ENCODE measurements around the gene EPHB2. TPM values are rescaled to one million over a fixed set of nuclear protein-coding genes. Genes with fewer than 3 reads are reported as not detected.
"Not testable (repeated sequence)": the region's sequence is repeated elsewhere in the genome, so short reads cannot be mapped to it uniquely, and the experiment has no call there.

Gene EPHB2
- total RNA-seq, 1 donor from 2014 or later: not detected

DNA sequence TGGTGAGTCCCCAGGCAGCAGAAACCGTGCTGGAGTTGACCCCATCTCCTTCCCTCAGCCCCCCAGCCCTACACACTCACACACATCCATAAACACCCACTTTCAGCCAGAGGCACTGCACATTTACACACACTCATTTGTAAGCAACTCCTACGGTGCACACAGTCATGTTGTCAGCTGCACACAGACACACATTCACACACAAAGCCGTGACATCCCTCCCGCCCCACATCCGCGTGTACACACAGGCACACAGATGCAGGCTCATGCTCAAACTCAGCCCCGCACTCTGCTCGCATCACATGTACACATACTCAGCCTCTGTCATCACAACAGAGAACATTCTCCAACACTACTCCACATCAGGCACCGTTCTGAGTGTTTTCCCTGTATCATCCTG is 214.5 kb downstream of the EPHB2 start:
- intact Hi-C loops (cut with micrococcal nuclease): no loop called here
- H3K27ac Mint-ChIP-seq: no peak overlapping the region
- DNase-seq: no peak
- peaks cover 2% of the 10 kb centered on the region for H3K27me3 Mint-ChIP-seq
- H3K36me3 Mint-ChIP-seq (ENCODE audit: low read depth): no peaks in the 10 kb centered on the region
- H3K9me3 Mint-ChIP-seq: no peaks in the 10 kb centered on the region
- H3K4me1 Mint-ChIP-seq: no peaks in the 10 kb centered on the region
- H3K4me3 Mint-ChIP-seq: no peak overlapping the region

DNA sequence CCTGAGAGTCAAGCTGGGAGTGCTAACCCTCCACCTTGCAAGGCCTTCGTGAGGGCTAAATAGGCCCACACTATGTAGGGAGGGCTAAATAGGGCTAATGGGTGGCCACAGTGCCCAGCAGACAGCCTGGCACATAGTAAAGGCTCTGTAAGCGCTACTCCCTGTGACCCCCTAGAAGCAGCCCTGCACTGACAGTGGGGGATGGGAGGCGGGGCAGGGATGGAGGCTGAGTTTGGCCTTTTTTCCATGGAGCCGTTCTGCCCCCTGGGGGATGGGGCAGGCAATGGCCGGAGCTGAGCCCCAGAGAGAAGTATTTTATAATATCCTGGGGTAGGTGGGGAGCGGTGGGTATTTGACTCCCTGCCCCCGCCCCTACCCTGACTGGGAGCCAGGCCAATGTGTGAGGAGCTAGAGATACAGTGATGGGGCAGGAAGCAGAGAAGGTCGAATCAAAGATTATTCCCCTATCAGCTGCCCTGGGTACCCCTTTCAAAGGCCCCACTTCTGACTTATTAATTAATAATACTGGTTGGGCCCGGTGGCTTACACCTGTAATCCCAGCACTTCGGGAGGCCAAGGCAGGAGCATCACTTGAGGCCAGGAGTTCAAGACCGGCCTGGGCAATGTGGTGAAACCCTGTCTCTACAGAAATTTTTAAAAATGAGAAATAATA is 219.7 kb downstream of the EPHB2 start:
- no peaks in the 10 kb centered on the region for H3K36me3 Mint-ChIP-seq (ENCODE audit: low read depth)
- no peak overlapping the region for H3K27ac Mint-ChIP-seq
- intact Hi-C loops (cut with micrococcal nuclease): loop anchor here (2.0 kb wide), 1 partner anchor 226 kb away; no protein-coding TSS in a partner anchor
- H3K4me3 Mint-ChIP-seq: no peak overlapping the region
- H3K9me3 Mint-ChIP-seq: no peaks in the 10 kb centered on the region
- peak; percentile 65 for DNase-seq
- H3K4me1 Mint-ChIP-seq: no peaks in the 10 kb centered on the region
- H3K27me3 Mint-ChIP-seq: peaks cover 2% of the 10 kb centered on the region

DNA sequence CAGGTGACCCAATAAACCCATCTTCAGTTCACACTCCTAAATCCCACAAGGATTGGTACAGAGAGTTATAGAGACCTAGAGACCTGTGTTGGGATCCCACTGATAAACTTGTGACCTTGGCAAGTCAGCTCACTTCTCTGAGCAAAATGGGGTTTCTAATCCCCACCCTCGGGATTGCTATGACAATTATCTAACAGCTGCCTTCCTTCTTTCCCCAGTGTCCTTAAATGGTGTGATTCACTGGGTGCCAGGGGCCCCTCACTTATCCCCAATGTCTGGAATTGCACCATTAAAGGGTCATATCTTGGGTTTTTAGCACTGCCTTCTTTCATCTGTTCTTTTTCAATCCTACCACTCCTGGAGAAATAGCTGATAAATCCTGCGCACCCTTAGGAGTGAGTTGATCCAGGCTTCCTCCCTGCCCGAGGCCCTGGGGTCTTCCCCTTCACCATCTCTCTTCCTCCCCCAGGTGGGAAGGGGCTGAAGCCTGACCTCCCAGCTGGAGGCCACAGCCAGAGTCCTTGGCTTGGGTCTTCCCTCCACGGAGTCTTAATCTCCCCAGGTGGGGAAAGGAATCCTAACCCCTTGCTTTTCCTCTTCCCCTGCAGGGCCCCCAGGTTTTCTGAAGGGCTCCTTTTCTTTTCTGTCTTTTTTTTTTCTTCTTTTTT is 222.3 kb downstream of the EPHB2 start:
- Mint-ChIP-seq H3K4me3 (no peak overlapping the region), H3K4me1 (no peaks in the 10 kb centered on the region), H3K9me3 (no peaks in the 10 kb centered on the region), H3K27ac (no peak overlapping the region), H3K27me3 (peaks cover 2% of the 10 kb centered on the region), H3K36me3 (ENCODE audit: low read depth) (no peaks in the 10 kb centered on the region)
- no peak for DNase-seq
- intact Hi-C loops (cut with micrococcal nuclease): no loop called here

DNA sequence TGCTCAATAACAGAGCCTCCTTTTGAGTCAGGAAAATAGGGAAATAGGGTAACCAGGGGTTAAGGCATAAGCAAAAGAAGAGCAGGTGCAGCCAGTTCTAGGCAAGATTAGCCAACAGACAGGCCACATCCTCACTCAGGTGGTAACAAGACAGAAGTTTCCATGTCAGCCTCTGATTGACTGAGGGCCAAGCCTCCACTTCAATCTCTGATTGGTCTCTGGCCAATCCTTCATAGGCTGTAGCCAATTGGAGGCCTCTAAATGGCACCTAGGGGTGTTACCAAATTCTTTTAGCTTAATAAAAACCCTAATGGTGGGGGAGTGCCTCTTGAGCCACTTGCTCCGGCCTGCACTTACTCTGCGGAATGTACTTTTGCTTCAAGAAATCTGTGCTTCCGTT is 224.8 kb downstream of the EPHB2 start:
- H3K27ac Mint-ChIP-seq: no peak overlapping the region
- H3K4me3 Mint-ChIP-seq: no peak overlapping the region
- intact Hi-C loops (cut with micrococcal nuclease): no loop called here
- peaks cover 3% of the 10 kb centered on the region for H3K9me3 Mint-ChIP-seq
- no peak for DNase-seq
- peaks cover 5% of the 10 kb centered on the region for H3K27me3 Mint-ChIP-seq
- H3K4me1 Mint-ChIP-seq: no peaks in the 10 kb centered on the region
- no peaks in the 10 kb centered on the region for H3K36me3 Mint-ChIP-seq (ENCODE audit: low read depth)

DNA sequence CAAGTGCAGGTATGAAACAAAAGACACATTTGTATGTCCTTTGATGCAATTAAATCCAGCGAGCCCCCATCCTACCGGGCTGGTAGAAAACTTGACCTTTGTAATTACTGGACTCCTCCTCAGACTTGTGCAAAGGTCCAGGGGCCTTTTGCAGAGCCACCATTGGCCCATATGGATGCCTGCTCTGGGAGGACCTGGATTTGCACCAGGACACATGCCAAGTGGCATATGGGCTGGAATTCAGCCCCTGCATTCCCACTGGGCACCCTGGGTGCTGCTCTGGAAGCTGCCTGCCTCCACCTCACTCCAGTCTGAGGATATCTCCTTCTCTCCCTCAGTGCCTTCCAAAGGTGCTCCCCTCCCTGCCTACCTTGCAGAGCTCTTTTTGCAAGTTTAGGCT is 226.0 kb downstream of the EPHB2 start:
- intact Hi-C loops (cut with micrococcal nuclease): no loop called here
- H3K9me3 Mint-ChIP-seq: peaks cover 8% of the 10 kb centered on the region
- no peak overlapping the region for H3K4me3 Mint-ChIP-seq
- peaks cover 5% of the 10 kb centered on the region for H3K27me3 Mint-ChIP-seq
- H3K27ac Mint-ChIP-seq: no peak overlapping the region
- no peaks in the 10 kb centered on the region for H3K36me3 Mint-ChIP-seq (ENCODE audit: low read depth)
- DNase-seq: no peak
- no peaks in the 10 kb centered on the region for H3K4me1 Mint-ChIP-seq

DNA sequence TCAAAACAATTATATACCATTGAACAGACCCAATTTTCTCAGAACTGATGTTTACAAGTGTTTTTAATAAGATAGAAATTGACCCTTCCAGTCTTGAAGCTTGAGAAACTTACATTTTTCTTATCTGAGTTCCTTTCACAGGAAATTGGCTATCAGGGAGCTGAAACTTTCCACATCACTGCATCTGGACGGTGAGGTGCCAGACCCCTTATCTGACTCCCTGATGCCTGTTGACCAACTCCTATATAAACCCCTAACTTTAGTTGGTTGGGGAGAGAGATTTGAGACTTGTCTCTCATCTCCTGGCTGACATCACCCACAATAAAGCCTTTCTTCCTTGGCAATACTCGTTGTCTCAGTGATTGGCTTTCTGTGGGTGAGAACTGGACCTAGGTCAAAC is 230.6 kb downstream of the EPHB2 start:
- H3K4me3 Mint-ChIP-seq: no peak overlapping the region
- no peak for DNase-seq
- peaks cover 11% of the 10 kb centered on the region for H3K27me3 Mint-ChIP-seq
- intact Hi-C loops (cut with micrococcal nuclease): no loop called here
- H3K9me3 Mint-ChIP-seq: peaks cover 8% of the 10 kb centered on the region
- H3K27ac Mint-ChIP-seq: no peak overlapping the region
- no peaks in the 10 kb centered on the region for H3K36me3 Mint-ChIP-seq (ENCODE audit: low read depth)
- no peaks in the 10 kb centered on the region for H3K4me1 Mint-ChIP-seq

DNA sequence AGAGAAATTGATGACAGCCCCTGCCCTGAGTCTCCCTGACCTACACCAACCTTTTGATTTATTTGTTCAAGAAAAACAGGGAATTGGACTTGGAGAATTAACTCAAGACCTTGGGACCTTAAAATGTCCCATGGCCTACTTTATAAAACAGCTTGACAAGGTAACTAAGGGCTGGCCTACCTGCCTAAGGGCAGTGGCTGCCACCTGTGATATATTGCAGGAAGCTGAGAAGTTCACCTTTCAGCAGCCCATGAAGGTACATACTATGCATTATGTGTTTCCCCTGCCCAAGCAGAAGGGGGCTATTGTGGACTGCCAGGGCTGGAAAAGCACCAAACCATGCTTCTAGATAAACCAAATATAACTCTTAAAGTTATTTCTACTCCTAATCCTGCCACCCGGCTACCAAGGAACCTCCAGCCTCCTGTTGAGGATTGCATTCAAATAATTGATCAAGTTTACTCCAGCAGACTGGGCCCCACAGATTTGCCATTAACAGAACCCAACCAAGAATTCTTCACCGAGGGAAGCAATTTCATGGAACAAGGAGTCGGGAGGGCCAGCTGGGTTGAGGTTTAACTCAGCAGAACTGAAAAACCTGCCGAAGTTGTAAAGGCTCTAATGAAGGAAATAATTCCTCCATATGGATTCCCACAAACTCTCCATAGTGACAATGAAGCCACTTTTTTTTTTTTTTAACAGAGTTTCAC is 233.9 kb downstream of the EPHB2 start:
- Mint-ChIP-seq H3K4me1 (no peaks in the 10 kb centered on the region), H3K27ac (no peak overlapping the region), H3K9me3 (peaks cover 8% of the 10 kb centered on the region), H3K27me3 (peaks cover 21% of the 10 kb centered on the region), H3K4me3 (no peak overlapping the region), H3K36me3 (ENCODE audit: low read depth) (no peaks in the 10 kb centered on the region)
- DNase-seq: no peak
- intact Hi-C loops (cut with micrococcal nuclease): no loop called here

DNA sequence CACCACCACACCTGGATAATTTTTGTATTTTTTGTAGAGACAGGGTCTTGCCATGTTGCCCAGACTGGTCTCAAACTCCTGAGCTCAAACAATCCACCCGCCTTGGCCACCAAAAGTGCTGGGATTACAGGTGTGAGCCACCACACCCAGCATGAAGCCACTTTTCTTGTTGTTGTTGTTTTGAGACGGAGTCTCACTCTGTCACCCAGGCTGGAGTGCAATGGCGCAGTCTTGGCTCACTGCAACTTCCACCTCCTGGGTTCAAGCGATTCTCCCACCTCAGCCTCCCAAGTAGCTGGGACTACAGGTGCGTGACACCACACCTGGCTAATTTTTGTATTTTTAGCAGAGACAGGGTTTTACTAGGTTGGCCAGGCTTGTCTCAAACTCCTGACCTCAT is 234.5 kb downstream of the EPHB2 start:
- H3K9me3 Mint-ChIP-seq; H3K27ac Mint-ChIP-seq; intact Hi-C loops (cut with micrococcal nuclease); H3K36me3 Mint-ChIP-seq (ENCODE audit: low read depth); H3K4me1 Mint-ChIP-seq; H3K4me3 Mint-ChIP-seq; DNase-seq: not testable (repeated sequence)
- H3K27me3 Mint-ChIP-seq: peaks cover 20% of the 10 kb centered on the region

DNA sequence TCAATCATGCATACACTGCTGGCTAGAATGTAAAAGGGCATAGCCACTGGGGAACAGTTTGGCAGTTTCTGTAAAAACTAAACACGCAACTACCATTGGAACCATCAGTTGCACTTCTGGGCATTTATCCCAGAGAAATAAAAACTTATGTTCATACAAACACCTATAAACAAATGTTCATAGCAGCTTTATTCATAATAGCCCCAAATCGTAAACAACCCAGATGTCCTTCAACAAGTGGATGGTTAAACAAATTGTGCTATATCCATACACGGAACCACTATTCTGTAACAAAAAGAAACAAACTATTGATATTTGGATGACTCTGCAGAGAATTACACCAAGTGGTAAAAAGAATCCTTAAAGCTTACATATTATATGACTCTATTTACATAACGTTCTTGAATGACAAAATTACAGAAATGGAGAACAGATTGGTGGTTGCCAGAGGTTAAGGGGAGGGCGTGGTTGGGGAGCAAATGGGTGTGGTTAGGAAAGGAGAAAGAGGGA is 239.2 kb downstream of the EPHB2 start:
- no peak overlapping the region for H3K4me3 Mint-ChIP-seq
- no peaks in the 10 kb centered on the region for H3K4me1 Mint-ChIP-seq
- intact Hi-C loops (cut with micrococcal nuclease): no loop called here
- H3K27me3 Mint-ChIP-seq: peaks cover 31% of the 10 kb centered on the region
- DNase-seq: no peak
- H3K27ac Mint-ChIP-seq: no peak overlapping the region
- H3K9me3 Mint-ChIP-seq: no peaks in the 10 kb centered on the region
- no peaks in the 10 kb centered on the region for H3K36me3 Mint-ChIP-seq (ENCODE audit: low read depth)

DNA sequence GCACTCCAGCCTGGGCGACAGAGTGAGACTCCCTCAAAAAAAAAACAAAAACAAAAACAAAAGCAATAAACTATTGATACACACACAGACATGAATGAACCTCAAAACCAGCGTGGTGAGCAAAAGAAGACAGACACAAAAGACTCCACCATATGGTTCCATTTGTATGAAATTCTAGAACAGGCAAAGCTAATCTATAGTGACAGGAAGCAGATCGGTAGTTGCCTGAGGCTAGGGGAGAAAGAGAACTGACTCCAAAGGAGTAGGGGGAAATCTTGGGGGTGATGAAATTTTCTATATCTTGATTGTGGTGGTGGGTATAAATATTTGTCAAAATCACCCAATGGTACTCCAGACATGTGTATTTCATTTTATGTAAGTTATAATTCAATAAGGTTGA is 241.2 kb downstream of the EPHB2 start:
- DNase-seq: no peak
- no peak overlapping the region for H3K4me3 Mint-ChIP-seq
- H3K4me1 Mint-ChIP-seq: no peaks in the 10 kb centered on the region
- intact Hi-C loops (cut with micrococcal nuclease): no loop called here
- H3K27ac Mint-ChIP-seq: no peak overlapping the region
- peaks cover 36% of the 10 kb centered on the region for H3K27me3 Mint-ChIP-seq
- no peaks in the 10 kb centered on the region for H3K9me3 Mint-ChIP-seq
- H3K36me3 Mint-ChIP-seq (ENCODE audit: low read depth): no peaks in the 10 kb centered on the region

DNA sequence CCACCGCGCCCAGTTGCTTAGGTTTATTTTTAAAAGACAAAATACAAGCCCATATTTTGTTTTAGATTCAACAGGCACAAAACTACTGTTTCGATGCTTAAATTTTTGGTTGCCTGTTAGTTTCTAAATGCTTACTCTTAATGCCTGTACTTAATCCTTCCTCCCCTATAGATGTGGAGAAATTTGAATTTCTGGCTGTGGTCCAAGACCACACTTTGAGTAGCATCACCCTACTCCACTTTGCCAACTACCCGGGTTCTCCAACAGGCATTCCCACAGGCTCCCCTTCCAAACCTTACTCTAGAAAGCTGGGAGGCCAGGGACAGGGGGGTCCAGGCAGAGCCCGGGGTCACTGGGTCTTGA is 242.0 kb downstream of the EPHB2 start:
- Mint-ChIP-seq H3K4me1 (no peaks in the 10 kb centered on the region), H3K27ac (no peak overlapping the region), H3K9me3 (no peaks in the 10 kb centered on the region), H3K4me3 (no peak overlapping the region), H3K36me3 (ENCODE audit: low read depth) (no peaks in the 10 kb centered on the region), H3K27me3 (peaks cover 36% of the 10 kb centered on the region)
- no peak for DNase-seq
- intact Hi-C loops (cut with micrococcal nuclease): no loop called here

DNA sequence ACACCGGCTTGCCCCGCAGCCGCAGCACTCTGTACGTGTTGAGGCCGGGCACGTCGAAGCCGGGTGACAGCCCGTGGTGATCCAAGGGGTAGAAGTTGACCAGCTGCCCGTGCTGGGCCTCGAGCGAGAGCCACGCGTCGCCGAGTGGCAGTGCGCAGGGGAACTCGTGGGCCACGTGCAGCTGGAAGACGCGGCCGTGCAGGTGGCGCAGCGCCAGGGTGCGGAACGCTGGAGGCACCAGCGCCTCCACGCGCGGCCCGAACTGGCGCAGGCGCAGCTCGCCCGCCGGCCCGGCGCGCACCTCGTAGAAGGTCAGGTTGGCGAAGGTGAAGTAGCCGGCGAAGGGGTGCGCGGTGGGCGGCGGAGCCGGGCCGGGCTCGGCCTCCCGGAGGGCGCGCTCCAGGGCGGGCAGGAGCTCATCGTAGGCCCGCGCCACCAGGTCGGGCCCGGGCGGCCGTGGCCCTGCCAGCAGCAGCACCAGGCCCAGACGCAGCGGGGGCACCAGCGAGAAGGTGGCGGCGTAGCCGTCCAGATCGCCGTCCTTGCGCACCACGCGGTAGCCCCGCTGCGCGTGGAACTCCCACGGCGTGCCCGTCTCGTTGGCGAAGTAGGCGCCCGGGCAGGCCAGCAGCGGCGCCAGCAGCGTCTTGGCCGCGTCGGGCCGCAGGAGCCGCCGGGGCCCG is 242.6 kb downstream of the EPHB2 start:
- DNase-seq: no peak
- intact Hi-C loops (cut with micrococcal nuclease): no loop called here
- H3K4me1 Mint-ChIP-seq: no peaks in the 10 kb centered on the region

DNA sequence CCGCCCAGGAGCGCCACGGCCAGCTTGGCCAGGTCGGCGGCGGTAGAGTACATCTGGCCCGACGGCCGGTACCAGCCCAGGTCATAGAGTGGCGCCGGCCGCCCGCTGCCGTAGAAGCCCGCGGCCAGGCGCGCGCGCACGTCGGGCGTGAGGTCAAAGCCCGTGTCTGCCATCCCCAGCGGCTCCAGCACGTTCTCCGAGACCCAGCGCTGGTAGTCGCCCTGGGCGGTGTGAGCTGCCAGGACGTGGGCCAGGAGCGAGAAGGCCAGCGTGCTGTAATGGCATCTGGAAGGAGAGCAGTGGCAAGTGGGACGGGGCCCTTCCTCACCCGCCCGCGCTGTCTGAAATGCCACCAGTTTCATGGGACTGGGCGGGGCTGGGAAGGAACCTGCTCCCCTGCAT is 243.1 kb downstream of the EPHB2 start:
- Mint-ChIP-seq H3K27me3 (peaks cover 30% of the 10 kb centered on the region), H3K27ac (no peak overlapping the region), H3K4me3 (no peak overlapping the region), H3K36me3 (ENCODE audit: low read depth) (no peaks in the 10 kb centered on the region), H3K9me3 (no peaks in the 10 kb centered on the region), H3K4me1 (no peaks in the 10 kb centered on the region)
- intact Hi-C loops (cut with micrococcal nuclease): no loop called here
- DNase-seq: no peak

More for the DNA sequence above, 242.6 kb downstream of the EPHB2 start:
- Mint-ChIP-seq H3K27ac (no peak overlapping the region), H3K27me3 (peaks cover 33% of the 10 kb centered on the region), H3K36me3 (ENCODE audit: low read depth) (no peaks in the 10 kb centered on the region), H3K4me3 (no peak overlapping the region), H3K9me3 (no peaks in the 10 kb centered on the region)

DNA sequence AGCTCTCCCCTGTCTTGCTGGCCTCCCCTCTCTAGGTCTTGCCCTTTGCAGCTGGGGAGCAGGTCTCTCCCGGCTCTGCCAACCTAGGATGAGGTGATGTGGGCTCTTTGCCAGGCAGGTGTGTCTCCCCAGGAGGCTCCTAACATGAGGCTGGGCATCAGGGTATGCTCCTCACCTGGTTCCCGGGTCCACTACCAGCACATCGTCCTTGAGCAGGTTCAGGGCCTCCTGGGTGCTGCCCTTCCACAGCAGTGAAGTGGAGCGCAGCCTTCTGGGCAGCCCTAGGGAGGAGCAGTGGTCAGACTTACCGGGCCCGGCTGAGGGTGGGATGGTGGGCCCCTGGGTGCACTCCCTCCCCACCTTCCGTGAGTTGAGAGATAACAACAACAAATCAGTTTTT is 244.5 kb downstream of the EPHB2 start:
- intact Hi-C loops (cut with micrococcal nuclease): no loop called here
- H3K27ac Mint-ChIP-seq: no peak overlapping the region
- no peaks in the 10 kb centered on the region for H3K4me1 Mint-ChIP-seq
- DNase-seq: no peak
- H3K36me3 Mint-ChIP-seq (ENCODE audit: low read depth): no peaks in the 10 kb centered on the region
- no peak overlapping the region for H3K4me3 Mint-ChIP-seq
- no peaks in the 10 kb centered on the region for H3K9me3 Mint-ChIP-seq
- peaks cover 24% of the 10 kb centered on the region for H3K27me3 Mint-ChIP-seq
